DMS 273 (cell line): Measurements from ENCODE around the gene TBC1D21.
A peak's percentile ranks its signal among the peaks of the same experiment; 100 is the strongest.
"Not testable (repeated sequence)": the region's sequence is repeated elsewhere in the genome, so short reads cannot be mapped to it uniquely, and the experiment has no call there.

Source experiments
- DNase-seq: peaks from one replicate; lab custom pipeline; 2025; ENCODE audit not compliant: unreplicated experiment; lab: John Stamatoyannopoulos, UW

The TBC1D21 gene

DNA sequence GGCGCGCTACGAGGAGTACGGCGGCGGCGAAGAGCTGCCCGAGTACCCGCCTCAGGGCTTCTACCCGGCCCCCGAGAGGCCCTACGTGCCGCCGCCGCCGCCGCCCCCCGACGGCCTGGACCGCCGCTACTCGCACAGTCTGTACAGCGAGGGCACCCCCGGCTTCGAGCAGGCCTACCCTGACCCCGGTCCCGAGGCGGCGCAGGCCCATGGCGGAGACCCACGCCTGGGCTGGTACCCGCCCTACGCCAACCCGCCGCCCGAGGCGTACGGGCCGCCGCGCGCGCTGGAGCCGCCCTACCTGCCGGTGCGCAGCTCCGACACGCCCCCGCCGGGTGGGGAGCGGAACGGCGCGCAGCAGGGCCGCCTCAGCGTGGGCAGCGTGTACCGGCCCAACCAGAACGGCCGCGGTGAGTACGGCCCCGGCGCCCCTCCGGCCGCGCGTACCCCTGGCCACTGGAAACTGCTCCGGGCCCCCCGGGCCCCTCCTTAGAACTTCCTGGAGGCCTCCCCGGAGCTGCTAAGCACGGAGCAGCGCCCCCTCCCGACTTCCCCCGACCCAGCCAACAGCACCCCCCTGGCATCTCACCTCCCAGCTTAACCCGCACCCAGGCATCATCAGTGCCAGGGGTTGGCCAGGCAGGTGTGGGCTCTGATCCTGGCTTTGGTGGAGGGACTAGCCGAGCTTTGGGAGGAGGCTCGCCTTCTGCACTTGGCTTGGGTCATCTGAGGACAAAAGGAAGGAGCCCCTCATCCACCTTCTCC, 54.3 kb downstream of the TBC1D21 start:
- DNase-seq: peak; percentile 80

DNA sequence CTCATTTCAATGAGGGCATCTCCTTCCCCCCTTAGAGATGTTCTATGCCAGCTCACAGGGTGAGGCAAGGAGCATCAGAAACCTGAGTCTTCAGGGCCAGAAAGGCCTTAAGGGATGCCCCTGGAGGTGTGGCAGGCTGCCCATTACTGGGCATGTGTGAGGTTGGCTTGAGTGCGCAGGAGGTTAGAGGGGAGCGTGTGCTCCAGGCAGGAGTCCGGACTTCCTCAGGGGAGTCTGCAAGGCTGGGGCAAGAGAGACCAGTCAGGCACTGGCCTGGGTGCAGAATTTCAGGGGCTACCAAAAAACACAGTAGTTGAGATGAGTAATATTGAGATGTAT, 54.8 kb downstream of the TBC1D21 start:
- peak; percentile 63 for DNase-seq

DNA sequence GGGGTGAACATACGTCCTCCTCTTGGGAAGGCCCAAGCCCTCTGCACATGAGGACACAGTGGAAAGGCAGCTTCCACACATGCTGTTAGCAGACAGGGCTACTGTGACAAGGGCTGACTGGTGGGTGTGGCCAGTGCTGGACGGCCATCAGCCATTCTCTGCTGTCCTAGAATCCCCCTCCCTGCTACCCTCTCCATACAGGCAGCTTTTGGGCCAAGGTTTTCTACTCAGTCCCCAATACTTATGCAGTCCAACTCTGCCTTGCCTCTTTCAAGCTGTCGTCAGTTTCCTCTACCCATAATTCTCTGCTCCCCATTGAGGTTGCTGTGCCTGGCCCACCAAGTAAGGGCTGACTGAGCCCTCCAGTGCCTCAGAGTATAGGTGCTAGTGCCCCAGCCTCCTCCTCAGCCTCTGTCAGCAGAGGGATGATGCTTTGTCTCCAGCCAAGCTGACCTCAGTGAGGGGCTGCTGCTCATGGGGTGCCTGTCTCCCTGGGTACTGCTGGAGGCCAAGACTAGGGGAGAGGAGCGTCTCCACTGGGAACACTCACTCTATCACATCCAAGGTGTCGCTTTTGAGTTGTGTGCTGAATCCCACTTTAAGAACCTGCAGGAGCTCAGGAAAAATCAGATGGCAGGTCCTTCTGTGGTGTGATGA, 55.7 kb downstream of the TBC1D21 start:
- no peak for DNase-seq

- peak; percentile 15 for DNase-seq
Measured at GRCh38 chr15:73930371-73930770, 57.0 kb downstream of the TBC1D21 start.

DNA sequence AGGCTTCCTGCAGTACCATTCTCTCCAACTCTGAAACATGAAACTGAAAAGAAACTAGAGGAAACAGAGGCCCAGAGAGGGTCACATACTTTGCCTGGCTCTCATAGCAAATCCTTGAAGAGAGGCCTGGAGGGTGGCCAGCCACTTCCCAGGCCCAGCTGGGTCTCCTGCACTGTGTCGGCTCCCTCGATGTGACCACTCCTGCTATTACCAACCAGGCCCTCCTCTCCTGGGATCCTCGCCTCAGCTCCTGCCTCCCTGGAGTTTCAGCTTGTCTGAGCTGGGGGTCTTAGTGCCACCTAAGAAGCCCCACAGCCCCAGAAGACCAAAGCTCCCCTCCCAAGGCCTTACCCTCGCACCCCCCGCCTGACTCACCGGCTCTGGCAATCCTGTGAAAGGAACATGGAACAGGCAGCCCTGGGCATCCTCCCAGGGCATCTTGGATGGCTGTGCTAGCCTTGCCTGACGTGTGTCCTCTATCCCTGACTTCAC, 57.5 kb downstream of the TBC1D21 start:
- DNase-seq: no peak

- no peak for DNase-seq
Measured at GRCh38 chr15:73931441-73931840, 58.1 kb downstream of the TBC1D21 start.

DNA sequence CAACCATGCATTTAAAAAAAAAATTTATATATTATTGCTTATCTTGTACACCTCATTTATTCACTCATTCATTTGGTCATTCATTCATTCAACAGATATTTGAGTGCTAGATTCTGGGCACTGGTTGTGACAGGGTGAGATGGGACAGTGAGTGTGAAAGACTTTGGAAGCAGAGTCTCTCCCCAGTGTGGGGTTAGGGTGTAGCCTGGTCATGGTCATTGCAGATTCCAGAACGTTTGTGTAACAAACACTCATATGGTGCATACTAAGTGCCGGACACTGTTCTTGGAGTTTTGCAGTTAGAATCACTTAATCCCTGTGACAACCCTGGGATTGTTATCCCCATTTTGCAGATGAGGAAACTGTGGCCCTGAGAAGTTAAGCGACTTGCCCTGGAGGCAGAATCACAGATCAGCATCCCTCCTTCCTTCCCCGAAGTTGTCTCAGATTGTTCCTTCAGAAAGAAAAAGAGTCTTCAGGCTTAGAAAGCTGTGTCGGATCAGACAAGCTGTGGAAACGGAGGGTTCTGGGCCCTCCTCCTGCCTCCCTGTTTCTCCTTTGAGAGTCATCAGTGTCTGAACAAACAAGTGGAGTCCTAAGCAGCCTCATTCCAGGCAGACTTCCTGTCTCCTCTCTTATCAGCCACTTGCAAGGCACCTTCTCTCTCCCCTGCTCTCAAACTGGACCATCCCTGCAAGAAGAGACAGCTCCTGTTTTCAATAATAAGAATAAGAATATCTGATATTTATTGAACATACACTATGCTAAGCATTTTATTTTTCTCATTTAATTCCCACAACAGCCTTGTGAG, 59.2 kb downstream of the TBC1D21 start:
- no peak for DNase-seq

DNA sequence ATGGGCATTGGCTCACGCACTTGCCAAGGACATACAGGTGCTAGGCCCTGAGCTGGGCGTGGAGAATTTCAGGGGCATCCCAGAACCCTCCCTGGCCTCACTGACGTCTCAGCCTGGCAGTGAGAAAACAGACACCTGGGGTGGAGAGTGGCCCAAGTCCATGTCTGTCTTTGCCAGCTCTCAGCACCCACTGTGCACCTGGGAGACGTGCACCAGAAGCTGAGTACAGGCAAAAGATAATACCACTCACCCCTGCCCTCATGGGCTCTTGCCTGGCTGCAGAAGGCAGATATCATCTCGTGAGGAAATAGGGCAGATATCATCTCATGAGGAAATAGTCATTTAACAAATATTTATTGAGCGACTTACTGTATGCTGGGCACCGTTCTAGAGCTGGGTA, 60.9 kb downstream of the TBC1D21 start:
- no peak for DNase-seq

DNA sequence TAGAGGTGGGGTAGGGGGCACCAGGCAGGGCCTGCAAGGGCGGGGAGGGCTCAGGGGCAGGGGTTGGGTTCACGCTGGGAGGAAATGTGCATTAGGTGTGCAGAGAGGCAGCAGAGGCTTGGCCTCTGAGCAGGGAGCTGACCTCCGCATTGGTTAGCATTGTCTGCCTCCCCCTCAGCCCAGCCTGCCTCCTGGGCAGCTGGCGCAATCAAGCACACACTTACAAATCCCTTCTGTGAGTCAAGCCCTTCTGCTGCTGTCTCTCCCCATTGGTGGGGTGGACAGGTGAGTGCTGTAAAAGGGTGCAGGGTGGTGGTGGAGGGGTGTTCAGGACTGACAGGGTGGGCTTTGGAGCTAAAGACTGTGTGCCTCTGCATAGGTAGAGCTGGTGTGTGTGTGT, 62.2 kb downstream of the TBC1D21 start:
- DNase-seq: peak; percentile 40

DNA sequence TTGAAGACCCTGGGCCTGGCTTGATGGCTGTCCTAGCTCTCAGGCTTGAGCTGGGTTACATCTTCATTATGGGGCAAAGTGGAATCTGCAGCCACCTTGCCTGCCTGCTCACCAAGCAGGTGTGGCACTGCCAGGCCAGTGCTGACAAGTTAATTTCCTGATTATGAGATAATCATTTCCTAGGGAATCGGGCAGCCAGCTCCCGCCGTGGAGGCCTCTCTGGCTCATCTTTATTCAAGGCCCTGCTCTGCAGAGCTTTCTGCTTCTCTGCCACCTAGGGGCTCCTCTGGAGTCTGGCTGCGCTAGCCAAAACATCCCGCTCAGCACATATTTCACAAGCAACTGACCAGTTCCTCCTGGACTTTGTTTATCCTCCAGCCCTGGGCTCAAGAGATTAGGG, 62.8 kb downstream of the TBC1D21 start:
- DNase-seq: peak; percentile 31

DNA sequence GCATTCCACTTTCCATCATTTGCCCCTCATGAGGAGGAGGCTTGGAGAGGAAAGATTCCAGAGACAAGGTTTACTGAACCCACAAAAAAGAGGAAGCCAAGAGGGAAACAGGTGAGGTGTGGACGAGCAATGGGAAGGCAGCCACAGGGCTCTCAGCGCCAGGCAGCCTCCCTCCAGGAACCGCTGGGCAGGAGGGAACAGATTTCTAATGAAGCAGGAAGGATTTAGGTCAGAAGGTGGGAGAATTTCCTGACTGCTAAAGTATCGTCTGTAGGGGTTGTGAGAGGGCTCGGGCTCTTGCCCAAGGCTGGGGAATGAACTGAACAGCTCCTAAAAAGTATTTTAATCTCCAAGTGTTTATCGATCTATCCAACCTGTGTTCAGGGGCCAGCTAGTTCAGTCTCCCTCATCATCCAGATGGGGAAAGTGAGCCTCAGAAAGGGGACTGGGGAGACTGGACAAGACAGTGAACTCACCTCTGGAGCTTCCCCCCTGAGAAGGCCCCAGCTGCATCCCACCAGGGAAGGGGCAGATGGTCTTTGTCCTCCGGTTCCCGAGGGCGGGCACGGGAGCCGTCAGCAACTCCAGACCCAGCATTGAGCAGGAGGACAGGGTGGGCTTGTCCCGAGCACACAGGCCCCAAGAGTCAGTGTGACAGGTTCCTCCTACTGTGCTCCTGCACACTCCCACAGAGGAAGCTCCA, 63.4 kb downstream of the TBC1D21 start:
- DNase-seq: no peak

DNA sequence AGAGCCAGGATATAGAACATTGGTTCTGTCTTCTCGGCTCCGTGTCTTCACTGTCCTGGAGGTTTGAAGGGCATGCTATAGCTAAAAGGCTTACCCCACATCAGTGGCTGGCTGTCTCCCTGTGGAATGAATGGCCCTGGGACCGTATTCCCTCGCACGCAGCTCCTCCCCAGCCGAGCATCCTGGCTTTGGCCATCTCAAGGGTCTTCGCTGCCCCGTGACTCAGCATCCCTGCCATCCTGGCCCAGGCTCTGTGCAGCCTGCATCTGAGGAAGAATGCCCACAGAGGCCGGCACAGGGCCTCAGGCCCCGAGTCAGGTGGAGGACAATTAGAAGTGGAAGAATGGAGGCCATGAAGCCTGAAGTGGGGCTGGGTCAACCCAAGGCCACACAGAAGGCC, 63.9 kb downstream of the TBC1D21 start:
- DNase-seq: no peak

- no peak for DNase-seq
Measured at GRCh38 chr15:73937726-73938125, 64.4 kb downstream of the TBC1D21 start.

DNA sequence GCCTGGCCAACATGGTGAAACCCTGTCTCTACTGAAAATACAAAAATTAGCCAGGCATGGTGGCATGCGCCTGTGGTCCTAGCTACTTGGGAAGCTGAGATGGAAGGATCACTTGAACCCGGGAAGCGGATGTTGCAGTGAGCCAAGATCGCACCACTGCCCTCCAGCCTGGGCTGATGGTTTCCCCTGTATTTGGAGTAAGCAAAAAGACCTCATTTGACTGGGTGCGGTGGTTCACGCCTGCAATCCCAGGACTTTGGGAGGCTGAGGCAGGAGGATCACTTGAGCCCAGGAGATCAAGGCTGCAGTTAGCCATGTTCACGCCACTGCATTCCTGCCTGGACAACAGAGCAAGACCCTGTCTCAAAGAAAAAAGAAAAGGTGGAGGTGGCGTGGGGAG, 65.2 kb downstream of the TBC1D21 start:
- DNase-seq: not testable (repeated sequence)
